ELR (cell line): Measurements from ENCODE around the gene TLL2.

Experiments
- DNase-seq: peaks from one replicate; pipeline ENCODE4 v3.0.0-alpha.2; 2015; ENCODE audit warnings: low read depth

The TLL2 gene

GRCh38 chr10:96358851-96359540 is 154.7 kb downstream of the TLL2 start, which contains the start of gene OPALIN:
Gene OPALIN, minus strand, starts transcription at chr10:96359002. Its CDS starts 106 bp downstream, at chr10:96358896.
- DNase-seq = no peak

GRCh38 chr10:96357038-96357620 is 156.6 kb downstream of the TLL2 start:
- DNase-seq = no peak

- DNase-seq = no peak
Measured at GRCh38 chr10:96352582-96352981, 161.1 kb downstream of the TLL2 start.

- no peak for DNase-seq
Measured at GRCh38 chr10:96352027-96352426, 161.7 kb downstream of the TLL2 start.

GRCh38 chr10:96346295-96346694 is 167.4 kb downstream of the TLL2 start:
- DNase-seq = no peak

- no peak for DNase-seq
Measured at GRCh38 chr10:96345222-96345621, 168.5 kb downstream of the TLL2 start.

- DNase-seq = no peak
Measured at GRCh38 chr10:96344178-96344577, 169.5 kb downstream of the TLL2 start.

GRCh38 chr10:96342402-96342801 is 171.3 kb downstream of the TLL2 start:
- DNase-seq = no peak

- DNase-seq = no peak
Measured at GRCh38 chr10:96341219-96342182, 172.2 kb downstream of the TLL2 start.

- DNase-seq = peak; percentile 73
Measured at GRCh38 chr10:96339956-96340904, 173.5 kb downstream of the TLL2 start.

GRCh38 chr10:96339383-96339782 is 174.3 kb downstream of the TLL2 start:
- DNase-seq = no peak

GRCh38 chr10:96338279-96338925 is 175.3 kb downstream of the TLL2 start:
- no peak for DNase-seq

GRCh38 chr10:96337106-96337505 is 176.6 kb downstream of the TLL2 start:
- no peak for DNase-seq

- peak; percentile 51 for DNase-seq
Measured at GRCh38 chr10:96334616-96335526, 178.9 kb downstream of the TLL2 start.

- DNase-seq = no peak
Measured at GRCh38 chr10:96333101-96333500, 180.6 kb downstream of the TLL2 start.

GRCh38 chr10:96327462-96327861 is 186.3 kb downstream of the TLL2 start:
- no peak for DNase-seq

- no peak for DNase-seq
Measured at GRCh38 chr10:96325719-96326373, 187.9 kb downstream of the TLL2 start.

GRCh38 chr10:96324447-96324846 is 189.3 kb downstream of the TLL2 start:
- DNase-seq = no peak

GRCh38 chr10:96322275-96322674 is 191.5 kb downstream of the TLL2 start:
- DNase-seq = no peak
